ENCODE measurements around the gene SPATA9. TPM values are rescaled to one million over a fixed set of nuclear protein-coding genes. Genes with fewer than 3 reads are reported as not detected.
"Not testable (repeated sequence)": the region's sequence is repeated elsewhere in the genome, so short reads cannot be mapped to it uniquely, and the experiment has no call there.

SPATA9 gene
- total and polyA plus RNA-seq, 10 donors: 0.23 to 2.8 (median 1.1) TPM; not detected in 1

GRCh38 chr5:95711501-95712346, 28.9 kb upstream of the SPATA9 start:
- 90 to 95% (median 94%) methylated on average over 27 of the region's 27 CpGs for WGBS, 5 donors
- Histone ChIP-seq H3K27ac (no peak overlapping the region), H3K9me3 (no peaks in the 10 kb centered on the region), H3K27me3 (replicated peaks in 1 of 7) (no peaks in the 10 kb centered on the region), H3K36me3 (no peaks in the 10 kb centered on the region), H3K4me1 (peaks cover 0 to 11% (median 0%) of the 10 kb centered on the region in 6 donors), H3K4me3 (no peak overlapping the region)
- TF ChIP-seq POLR2A (IDR thresholded peaks at IDR 0.05) (no peak), CTCF (IDR thresholded peaks at IDR 0.05 in 8 of 11, conservative IDR thresholded peaks at IDR 0.05 in 3 of 11) (no peak), POLR2AphosphoS5 (IDR thresholded peaks at IDR 0.05) (no peak)
- intact Hi-C loops (cut with DNase I; ENCODE audit: low total_unique reads): no loop called here
- no peak for DNase-seq

GRCh38 chr5:95710651-95711500, 28.1 kb upstream of the SPATA9 start:
- H3K36me3 ChIP-seq; intact Hi-C loops (cut with DNase I; ENCODE audit: low total_unique reads); DNase-seq: not testable (repeated sequence)

GRCh38 chr5:95709967-95710650, 27.3 kb upstream of the SPATA9 start:
- no peaks in the 10 kb centered on the region for H3K27me3 ChIP-seq (replicated peaks in 1 of 7)
- no peaks in the 10 kb centered on the region for H3K36me3 ChIP-seq
- DNase-seq: no peak
- H3K9me3 ChIP-seq: no peaks in the 10 kb centered on the region
- intact Hi-C loops (cut with DNase I; ENCODE audit: low total_unique reads): no loop called here
- 73 to 86% (median 84%) methylated on average over 15 of the region's 15 CpGs for WGBS, 5 donors
- H3K27ac ChIP-seq: no peak overlapping the region
- no peak for TF ChIP-seq POLR2A (IDR thresholded peaks at IDR 0.05)
- TF ChIP-seq CTCF (IDR thresholded peaks at IDR 0.05 in 8 of 11, conservative IDR thresholded peaks at IDR 0.05 in 3 of 11): no peak
- H3K4me3 ChIP-seq: no peak overlapping the region
- peaks cover 0 to 11% (median 0%) of the 10 kb centered on the region in 6 donors for H3K4me1 ChIP-seq

More at GRCh38 chr5:95710651-95711500, 28.1 kb upstream of the SPATA9 start:
- not testable (repeated sequence) for H3K4me3 ChIP-seq; H3K9me3 ChIP-seq; H3K27me3 ChIP-seq (replicated peaks in 1 of 7); H3K27ac ChIP-seq
- H3K4me1 ChIP-seq: peaks cover 0 to 11% (median 0%) of the 10 kb centered on the region in 6 donors
- WGBS, 5 donors: 82 to 94% (median 89%) methylated on average over 23 of the region's 23 CpGs

DNA sequence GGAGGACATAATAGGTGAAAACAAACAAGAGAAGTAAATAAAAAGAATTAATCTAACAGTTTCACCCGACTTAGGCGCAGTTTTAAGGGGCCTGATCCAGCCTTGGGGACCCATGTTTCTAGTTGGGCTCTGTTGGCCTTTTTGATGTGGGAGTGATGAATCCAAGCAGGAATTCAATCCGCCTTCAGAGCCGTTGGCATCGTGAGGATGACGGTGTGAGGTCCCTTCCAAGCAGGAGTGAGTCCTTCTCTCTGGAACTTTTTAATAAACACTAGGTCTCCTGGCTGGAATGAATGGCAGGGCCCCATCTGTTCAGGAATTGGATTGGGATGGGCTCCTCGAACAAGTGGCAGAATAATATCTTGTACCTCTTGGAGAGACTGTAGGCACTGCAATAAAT, 26.1 kb upstream of the SPATA9 start:
- DNase-seq: no peak

DNA sequence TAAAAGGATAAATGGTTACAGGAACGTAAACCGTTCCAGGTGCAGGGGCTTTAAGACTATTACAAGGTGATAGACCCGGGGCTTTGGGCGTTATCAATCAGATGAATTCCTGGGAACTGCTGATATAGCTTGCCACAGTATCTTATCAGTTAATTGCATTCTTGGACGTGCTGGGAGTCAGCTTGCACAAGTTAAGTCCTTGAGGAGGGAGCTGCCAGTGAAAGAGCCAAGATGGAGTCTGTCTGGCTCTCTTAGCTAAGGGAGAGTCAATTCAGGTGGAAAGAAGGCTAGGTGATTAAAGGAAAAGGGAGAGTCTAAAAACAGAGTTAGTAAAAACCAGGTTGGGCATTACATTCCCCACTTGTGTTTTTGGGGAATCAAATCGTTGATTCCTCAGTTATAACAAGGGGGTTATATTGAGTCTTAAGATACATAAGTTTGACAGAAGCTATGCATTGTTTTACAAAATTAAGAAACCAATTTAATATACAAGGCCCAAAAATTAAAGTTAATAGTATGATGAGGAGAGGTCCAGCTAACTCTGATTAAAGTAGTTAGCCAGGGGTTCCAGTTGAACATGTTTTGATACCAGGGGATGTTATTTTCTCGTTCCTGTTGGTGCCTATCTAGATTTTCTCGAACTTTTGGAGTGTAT, 24.9 kb upstream of the SPATA9 start:
- H3K9me3 ChIP-seq; H3K4me3 ChIP-seq; H3K27me3 ChIP-seq (replicated peaks in 1 of 7); H3K27ac ChIP-seq; H3K4me1 ChIP-seq; DNase-seq; H3K36me3 ChIP-seq; intact Hi-C loops (cut with DNase I; ENCODE audit: low total_unique reads): not testable (repeated sequence)
- 79 to 84% (median 83%) methylated on average over 8 of the region's 8 CpGs for WGBS, 5 donors

More for the DNA sequence above, 26.1 kb upstream of the SPATA9 start:
- 89 to 96% (median 94%) methylated on average over 7 of the region's 7 CpGs for WGBS, 5 donors
- H3K27me3 ChIP-seq (replicated peaks in 1 of 7): no peaks in the 10 kb centered on the region
- no peak overlapping the region for H3K4me3 ChIP-seq
- no peaks in the 10 kb centered on the region for H3K36me3 ChIP-seq
- intact Hi-C loops (cut with DNase I; ENCODE audit: low total_unique reads): no loop called here
- peaks cover 0 to 4% (median 0%) of the 10 kb centered on the region in 6 donors for H3K4me1 ChIP-seq
- no peaks in the 10 kb centered on the region for H3K9me3 ChIP-seq
- H3K27ac ChIP-seq: no peak overlapping the region
- no peak for TF ChIP-seq POLR2AphosphoS5 (IDR thresholded peaks at IDR 0.05)

Measured in spleen (tissue), 11 donors.